Measurements from ENCODE around the gene UBE4B.
A peak's percentile ranks its signal among the peaks of the same experiment; 100 is the strongest.

UBE4B gene

GRCh38 chr1:10121688-10122087 lies 88.9 kb downstream of the UBE4B start:
- DNase-seq: no peak

GRCh38 chr1:10122926-10123325 lies 90.2 kb downstream of the UBE4B start:
- no peak for DNase-seq

GRCh38 chr1:10128101-10128765 lies 95.5 kb downstream of the UBE4B start:
- DNase-seq: peak; percentile 86

- no peak for DNase-seq
Observed at GRCh38 chr1:10132316-10132715, 99.6 kb downstream of the UBE4B start.

- DNase-seq: no peak
Observed at GRCh38 chr1:10132852-10133251, 100.1 kb downstream of the UBE4B start.

GRCh38 chr1:10140981-10141380 lies 108.2 kb downstream of the UBE4B start:
- no peak for DNase-seq

GRCh38 chr1:10143961-10144485 lies 111.3 kb downstream of the UBE4B start:
- DNase-seq: peak; percentile 61

GRCh38 chr1:10146391-10146790 lies 113.6 kb downstream of the UBE4B start:
- DNase-seq: no peak

GRCh38 chr1:10149231-10149630 lies 116.5 kb downstream of the UBE4B start:
- no peak for DNase-seq

GRCh38 chr1:10152709-10153284 lies 120.0 kb downstream of the UBE4B start:
- peak; percentile 80 for DNase-seq

GRCh38 chr1:10155087-10155712 lies 122.4 kb downstream of the UBE4B start:
- DNase-seq: no peak

- no peak for DNase-seq
Observed at GRCh38 chr1:10160173-10160572, 127.4 kb downstream of the UBE4B start.

GRCh38 chr1:10160907-10161490 lies 128.2 kb downstream of the UBE4B start:
- DNase-seq: peak; percentile 45

GRCh38 chr1:10161541-10162290 lies 129.0 kb downstream of the UBE4B start:
- DNase-seq: no peak

GRCh38 chr1:10168912-10169514 lies 136.3 kb downstream of the UBE4B start:
- DNase-seq: no peak

- DNase-seq: no peak
Observed at GRCh38 chr1:10170239-10170574, 137.4 kb downstream of the UBE4B start.

GRCh38 chr1:10171105-10171767 lies 138.5 kb downstream of the UBE4B start:
- no peak for DNase-seq

GRCh38 chr1:10171995-10172669 lies 139.4 kb downstream of the UBE4B start:
- no peak for DNase-seq

GRCh38 chr1:10173582-10173981 lies 140.8 kb downstream of the UBE4B start:
- no peak for DNase-seq

- DNase-seq: no peak
Observed at GRCh38 chr1:10177876-10178275, 145.1 kb downstream of the UBE4B start.

GRCh38 chr1:10178597-10179405 lies 146.0 kb downstream of the UBE4B start:
- no peak for DNase-seq
